HL-60 (cell line): Measurements from ENCODE around the gene TUBB4B.

Experiments
- DNase-seq, 2 experiments: peaks; one replicate each; pipeline ENCODE4 v3.0.0-alpha.2; 2010 to 2020; ENCODE audit warnings: low read depth in 1 of 2, low spot score in 1 of 2
- H3K27ac ChIP-seq: fragments of 250-450 bp; sonication (Bioruptor Pico); replicated peaks from 2 replicates; pipeline ENCODE4 v1.5.1; 2020; ENCODE audit warnings: mild to moderate bottlenecking, moderate library complexity
- H3K27me3 ChIP-seq: fragments of 250-450 bp; sonication (Bioruptor Pico); 2 replicates; pipeline ENCODE4 v1.5.1; 2021; ENCODE audit warnings: mild to moderate bottlenecking, moderate library complexity; ENCODE audit not compliant: insufficient read depth, poor library complexity, severe bottlenecking
- H3K4me3 ChIP-seq: replicated peaks from 2 replicates; pipeline ENCODE4 v1.5.1; 2011; ENCODE audit warnings: mild to moderate bottlenecking, control low read depth, low read length; ENCODE audit not compliant: insufficient read depth
- GABPA ChIP-seq: IDR thresholded peaks from 2 replicates; pipeline ENCODE4 v1.6.1; 2012; ENCODE audit warnings: low read depth
- POLR2AphosphoS5 ChIP-seq: IDR thresholded peaks from 2 replicates; pipeline ENCODE4 v1.6.1; 2012; ENCODE audit warnings: low read depth
- SPI1 ChIP-seq: IDR thresholded peaks from 2 replicates; pipeline ENCODE4 v1.6.1; 2012; ENCODE audit warnings: low read depth, mild to moderate bottlenecking, borderline replicate concordance
- TF ChIP-seq, protein P1 (sequence below): IDR thresholded peaks from one replicate; pipeline ENCODE4 v1.5.1; 2011; ENCODE audit warnings: low read length, control low read depth, inconsistent platforms; ENCODE audit not compliant: insufficient read depth
- TF ChIP-seq, protein P2 (sequence below): IDR thresholded peaks from 2 replicates; pipeline ENCODE4 v1.6.1; 2012; ENCODE audit warnings: low read depth; ENCODE audit not compliant: insufficient replicate concordance

The TUBB4B gene

DNA sequence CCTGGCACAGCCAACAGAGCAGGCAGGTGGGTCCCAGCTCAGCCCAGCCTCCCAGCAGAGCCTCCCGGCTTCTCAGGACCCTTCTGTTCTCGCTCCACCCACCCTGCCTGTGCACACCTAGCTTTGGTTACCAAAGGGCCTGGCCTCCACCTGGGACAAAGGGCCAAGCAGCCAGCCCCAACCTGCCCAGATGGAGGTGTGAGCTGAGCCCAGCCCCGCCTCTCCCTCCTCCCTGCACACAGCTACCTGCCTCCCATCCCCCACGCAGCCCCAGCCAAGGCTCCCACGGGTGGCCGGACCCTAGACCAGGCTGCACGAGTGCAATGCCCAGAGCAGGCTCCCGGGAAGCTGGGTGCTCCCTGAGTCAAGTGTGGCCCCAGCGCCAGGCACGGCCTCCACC lies 46.2 kb upstream of the TUBB4B start:
- H3K4me3 ChIP-seq = no peak overlapping the region
- DNase-seq = no peak
- TF ChIP-seq, protein P1, sequence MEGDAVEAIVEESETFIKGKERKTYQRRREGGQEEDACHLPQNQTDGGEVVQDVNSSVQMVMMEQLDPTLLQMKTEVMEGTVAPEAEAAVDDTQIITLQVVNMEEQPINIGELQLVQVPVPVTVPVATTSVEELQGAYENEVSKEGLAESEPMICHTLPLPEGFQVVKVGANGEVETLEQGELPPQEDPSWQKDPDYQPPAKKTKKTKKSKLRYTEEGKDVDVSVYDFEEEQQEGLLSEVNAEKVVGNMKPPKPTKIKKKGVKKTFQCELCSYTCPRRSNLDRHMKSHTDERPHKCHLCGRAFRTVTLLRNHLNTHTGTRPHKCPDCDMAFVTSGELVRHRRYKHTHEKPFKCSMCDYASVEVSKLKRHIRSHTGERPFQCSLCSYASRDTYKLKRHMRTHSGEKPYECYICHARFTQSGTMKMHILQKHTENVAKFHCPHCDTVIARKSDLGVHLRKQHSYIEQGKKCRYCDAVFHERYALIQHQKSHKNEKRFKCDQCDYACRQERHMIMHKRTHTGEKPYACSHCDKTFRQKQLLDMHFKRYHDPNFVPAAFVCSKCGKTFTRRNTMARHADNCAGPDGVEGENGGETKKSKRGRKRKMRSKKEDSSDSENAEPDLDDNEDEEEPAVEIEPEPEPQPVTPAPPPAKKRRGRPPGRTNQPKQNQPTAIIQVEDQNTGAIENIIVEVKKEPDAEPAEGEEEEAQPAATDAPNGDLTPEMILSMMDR = no peak
- TF ChIP-seq, protein P2, sequence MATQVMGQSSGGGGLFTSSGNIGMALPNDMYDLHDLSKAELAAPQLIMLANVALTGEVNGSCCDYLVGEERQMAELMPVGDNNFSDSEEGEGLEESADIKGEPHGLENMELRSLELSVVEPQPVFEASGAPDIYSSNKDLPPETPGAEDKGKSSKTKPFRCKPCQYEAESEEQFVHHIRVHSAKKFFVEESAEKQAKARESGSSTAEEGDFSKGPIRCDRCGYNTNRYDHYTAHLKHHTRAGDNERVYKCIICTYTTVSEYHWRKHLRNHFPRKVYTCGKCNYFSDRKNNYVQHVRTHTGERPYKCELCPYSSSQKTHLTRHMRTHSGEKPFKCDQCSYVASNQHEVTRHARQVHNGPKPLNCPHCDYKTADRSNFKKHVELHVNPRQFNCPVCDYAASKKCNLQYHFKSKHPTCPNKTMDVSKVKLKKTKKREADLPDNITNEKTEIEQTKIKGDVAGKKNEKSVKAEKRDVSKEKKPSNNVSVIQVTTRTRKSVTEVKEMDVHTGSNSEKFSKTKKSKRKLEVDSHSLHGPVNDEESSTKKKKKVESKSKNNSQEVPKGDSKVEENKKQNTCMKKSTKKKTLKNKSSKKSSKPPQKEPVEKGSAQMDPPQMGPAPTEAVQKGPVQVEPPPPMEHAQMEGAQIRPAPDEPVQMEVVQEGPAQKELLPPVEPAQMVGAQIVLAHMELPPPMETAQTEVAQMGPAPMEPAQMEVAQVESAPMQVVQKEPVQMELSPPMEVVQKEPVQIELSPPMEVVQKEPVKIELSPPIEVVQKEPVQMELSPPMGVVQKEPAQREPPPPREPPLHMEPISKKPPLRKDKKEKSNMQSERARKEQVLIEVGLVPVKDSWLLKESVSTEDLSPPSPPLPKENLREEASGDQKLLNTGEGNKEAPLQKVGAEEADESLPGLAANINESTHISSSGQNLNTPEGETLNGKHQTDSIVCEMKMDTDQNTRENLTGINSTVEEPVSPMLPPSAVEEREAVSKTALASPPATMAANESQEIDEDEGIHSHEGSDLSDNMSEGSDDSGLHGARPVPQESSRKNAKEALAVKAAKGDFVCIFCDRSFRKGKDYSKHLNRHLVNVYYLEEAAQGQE = no peak
- TF ChIP-seq SPI1 (no peak), POLR2AphosphoS5 (no peak), GABPA (no peak)
- H3K27me3 ChIP-seq = no peaks in the 10 kb centered on the region
- H3K27ac ChIP-seq = no peak overlapping the region

GRCh38 chr9:137195525-137196220 lies 45.4 kb upstream of the TUBB4B start:
- no peak for DNase-seq
- Histone ChIP-seq H3K27ac (no peak overlapping the region), H3K27me3 (no peaks in the 10 kb centered on the region), H3K4me3 (no peak overlapping the region)
- no peak for TF ChIP-seq SPI1
- no peak for TF ChIP-seq GABPA
- TF ChIP-seq, protein P1 = no peak
- TF ChIP-seq, protein P2 = no peak
- no peak for TF ChIP-seq POLR2AphosphoS5

GRCh38 chr9:137198051-137198901 lies 42.8 kb upstream of the TUBB4B start:
- no peak for DNase-seq
- Histone ChIP-seq H3K4me3 (no peak overlapping the region), H3K27ac (no peak overlapping the region), H3K27me3 (no peaks in the 10 kb centered on the region)
- TF ChIP-seq POLR2AphosphoS5 = no peak
- TF ChIP-seq GABPA = no peak
- TF ChIP-seq SPI1 = no peak
- TF ChIP-seq, protein P1 = no peak
- TF ChIP-seq, protein P2 = no peak
